A549 (cell line): ENCODE data around the gene ZDHHC11B.

Experiments
- BHLHE40 ChIP-seq: IDR thresholded peaks from 2 replicates; pipeline ENCODE4 v1.6.1; 2012; ENCODE audit warnings: low read depth, low read length, inconsistent platforms
- CBX8 ChIP-seq: fragments of 200-600 bp; sonication (generic); IDR thresholded peaks from 2 replicates; pipeline ENCODE4 v1.6.1; 2016
- CTCF ChIP-seq: fragments of >200 bp; sonication (Bioruptor Twin); formaldehyde crosslinking; IDR thresholded peaks from 3 replicates; pipeline ENCODE4 v1.5.1; 2016
- E2F6 ChIP-seq: IDR thresholded peaks from 2 replicates; pipeline ENCODE4 v1.6.1; 2012; ENCODE audit warnings: low read depth, borderline replicate concordance
- HEYL ChIP-seq: fragments of 250-450 bp; sonication (Bioruptor Pico); IDR thresholded peaks from 2 replicates; pipeline ENCODE4 v1.8.0; 2021; ENCODE audit warnings: mild to moderate bottlenecking, moderate library complexity
- KDM1A ChIP-seq: fragments of 200-600 bp; sonication (generic); IDR thresholded peaks from 2 replicates; pipeline ENCODE4 v1.6.1; 2016; ENCODE audit warnings: low read depth, mild to moderate bottlenecking
- MAZ ChIP-seq: fragments of 150-350 bp; IDR thresholded peaks from 2 replicates; pipeline ENCODE4 v1.6.1; 2014; ENCODE audit warnings: antibody characterized with exemption, low read depth, low read length, borderline replicate concordance
- MYC ChIP-seq: IDR thresholded peaks from 2 replicates; pipeline ENCODE4 v1.6.1; 2012; ENCODE audit warnings: mild to moderate bottlenecking, inconsistent platforms, low read length, improper control_type of control experiment, borderline replicate concordance
- POLR2A ChIP-seq: IDR thresholded peaks from 2 replicates; pipeline ENCODE4 v1.6.1; 2012; ENCODE audit warnings: mild to moderate bottlenecking, low read length
- POLR2AphosphoS2 ChIP-seq: conservative IDR thresholded peaks from 2 replicates; pipeline ENCODE4 v1.6.1; 2012; ENCODE audit warnings: low read length, improper control_type of control experiment, inconsistent platforms
- RAD21 ChIP-seq, 2 experiments: fragments of >200 bp in 1 of 2; sonication (Bioruptor Twin) in 1 of 2; formaldehyde crosslinking in 1 of 2; IDR thresholded peaks in 1 of 2; conservative IDR thresholded peaks in 1 of 2; 2 replicates in 1 of 2; 3 replicates in 1 of 2; pipeline ENCODE4 v1.6.1; 2012 to 2018; ENCODE audit warnings: inconsistent platforms in 1 of 2
- RCOR1 ChIP-seq: fragments of 150-350 bp; IDR thresholded peaks from 2 replicates; pipeline ENCODE4 v1.6.1; 2014; ENCODE audit warnings: antibody characterized with exemption, low read length, low read depth
- RFX5 ChIP-seq: fragments of 450-650 bp; IDR thresholded peaks from 2 replicates; pipeline ENCODE4 v1.7.1; 2014; ENCODE audit warnings: antibody characterized with exemption, mild to moderate bottlenecking, moderate library complexity
- SMC3 ChIP-seq: fragments of >200 bp; sonication (Bioruptor Twin); formaldehyde crosslinking; IDR thresholded peaks from 3 replicates; pipeline ENCODE4 v1.6.1; 2018; ENCODE audit warnings: inconsistent platforms

DNA sequence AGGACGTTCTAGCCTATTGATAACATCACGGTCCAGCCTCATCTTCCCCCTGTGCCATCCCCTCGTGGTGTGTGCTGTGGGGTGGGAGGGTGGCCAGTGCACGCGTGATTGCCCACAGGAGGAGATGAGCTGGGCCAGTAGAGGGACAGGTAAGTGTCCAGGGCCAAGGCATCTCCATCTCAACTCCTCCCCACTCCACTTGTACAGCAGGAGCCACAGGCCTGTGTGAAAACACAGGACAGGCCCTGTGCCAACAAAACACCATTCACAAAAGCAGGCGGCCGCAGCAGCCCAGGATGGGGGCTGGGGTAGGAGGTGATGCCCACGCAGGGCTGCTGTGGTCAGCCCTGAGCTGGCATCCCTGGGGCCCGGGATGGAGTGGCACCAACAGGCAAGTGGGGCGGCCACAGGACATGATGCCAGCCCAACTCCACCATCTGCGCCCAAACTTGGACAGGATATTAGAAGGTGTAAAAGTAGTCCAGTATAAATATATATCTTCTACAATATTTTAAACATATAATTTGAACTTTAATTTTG, 124.0 kb downstream of the ZDHHC11B start:
- TF ChIP-seq CTCF (no peak), RAD21 (conservative IDR thresholded peaks at IDR 0.05 in 1 of 2, IDR thresholded peaks at IDR 0.05 in 1 of 2) (no peak), BHLHE40 (no peak), MAZ (no peak), RCOR1 (no peak), CBX8 (no peak), RFX5 (no peak), KDM1A (no peak), HEYL (CRISPR knock-in tag) (no peak), POLR2A (no peak), MYC (no peak), E2F6 (no peak), SMC3 (no peak), POLR2AphosphoS2 (no peak)
